PC-3 (cell line): ENCODE results near the gene TSHZ2. TPM values are rescaled to one million over a fixed set of nuclear protein-coding genes. Genes with fewer than 3 reads are reported as not detected.
"Not testable (repeated sequence)": the region's sequence is repeated elsewhere in the genome, so short reads cannot be mapped to it uniquely, and the experiment has no call there.

ENCODE experiments used
- ATAC-seq: fragments of 200-7000 bp; cut with Tn5 transposase; 2 replicates; pipeline ENCODE4 v1.9.1; 2020; ENCODE audit warnings: mild to moderate bottlenecking, moderate library complexity
- BruUV-seq: library from RNA; stranded (reverse); fragments of 400-500 nt; replicated peaks from 2 replicates; lab custom pipeline; 2021; lab: Mats Ljungman, UMichigan
- CTCF ChIA-PET: fragments of 300-600 bp; sonication (Branson Sonifier 250); formaldehyde crosslinking; loops from one replicate; lab custom pipeline; 2022; ENCODE audit warnings: antibody characterized with exemption; lab: Charles Lee
- POLR2A ChIA-PET: fragments of 300-600 bp; sonication (Branson Sonifier 250); formaldehyde crosslinking; loops from one replicate; lab custom pipeline; 2022; ENCODE audit warnings: antibody characterized with exemption; ENCODE audit not compliant: unreplicated experiment; lab: Charles Lee
- DNase-seq: peaks from one replicate; pipeline ENCODE4 v3.0.0-alpha.2; 2015
- H2AFZ ChIP-seq: fragments of 300-600 bp; sonication (generic); 2 replicates; pipeline ENCODE4 v1.6.0; 2016; ENCODE audit warnings: antibody characterized with exemption, low read length
- H3F3A ChIP-seq: fragments of 300-600 bp; sonication (generic); one replicate; pipeline ENCODE4 v1.6.0; 2017; ENCODE audit warnings: antibody characterized with exemption, low read length, control low read depth, mild to moderate bottlenecking; ENCODE audit not compliant: unreplicated experiment
- H3K27ac ChIP-seq: fragments of 300-600 bp; sonication (generic); 2 replicates; pipeline ENCODE4 v1.5.1; 2016; ENCODE audit warnings: mild to moderate bottlenecking, low read length
- H3K27me3 ChIP-seq: fragments of 300-600 bp; sonication (generic); 2 replicates; pipeline ENCODE4 v1.6.1; 2016; ENCODE audit warnings: low read length, mixed read lengths
- H3K36me3 ChIP-seq: fragments of 300-600 bp; sonication (generic); 2 replicates; pipeline ENCODE4 v1.6.1; 2016; ENCODE audit warnings: low read depth, mixed run types, low read length, mixed read lengths
- H3K4me1 ChIP-seq: fragments of 300-600 bp; sonication (generic); 2 replicates; pipeline ENCODE4 v1.5.1; 2016; ENCODE audit warnings: low read length; ENCODE audit not compliant: insufficient read depth
- H3K4me2 ChIP-seq: fragments of 300-600 bp; sonication (generic); 2 replicates; pipeline ENCODE4 v1.6.0; 2016; ENCODE audit warnings: low read length
- H3K4me3 ChIP-seq: fragments of 300-600 bp; sonication (generic); 2 replicates; pipeline ENCODE4 v1.5.1; 2016; ENCODE audit warnings: mild to moderate bottlenecking, low read length, mixed read lengths
- H3K79me2 ChIP-seq: fragments of 300-600 bp; sonication (generic); 2 replicates; pipeline ENCODE4 v1.6.1; 2017; ENCODE audit warnings: low read length, mixed read lengths
- H3K9ac ChIP-seq: fragments of 300-600 bp; sonication (generic); 2 replicates; pipeline ENCODE4 v1.6.0; 2016; ENCODE audit warnings: mild to moderate bottlenecking, low read length
- H3K9me2 ChIP-seq: fragments of 300-600 bp; sonication (generic); replicated peaks from 2 replicates; pipeline ENCODE4 v1.6.1; 2016; ENCODE audit warnings: mixed run types, low read length, mixed read lengths
- H3K9me3 ChIP-seq: fragments of 300-600 bp; sonication (generic); 2 replicates; pipeline ENCODE4 v1.6.1; 2016; ENCODE audit warnings: low read length, mixed read lengths
- H4K20me1 ChIP-seq: fragments of 300-600 bp; sonication (generic); 2 replicates; pipeline ENCODE4 v1.6.1; 2016; ENCODE audit warnings: low read length, mixed read lengths
- EZH2 ChIP-seq: fragments of 300-600 bp; sonication (generic); IDR thresholded peaks from one replicate; pipeline ENCODE4 v1.6.1; 2017; ENCODE audit warnings: antibody characterized with exemption, mild to moderate bottlenecking, low read length; ENCODE audit not compliant: unreplicated experiment
- EZH2phosphoT487 ChIP-seq: fragments of 300-600 bp; sonication (generic); IDR thresholded peaks from 2 replicates; pipeline ENCODE4 v1.6.1; 2018; ENCODE audit warnings: mild to moderate bottlenecking, antibody characterized with exemption, low read length, borderline replicate concordance
- intact Hi-C: fragments of 100-400 bp; cut with micrococcal nuclease; formaldehyde crosslinking; loops from 2 replicates; pipeline ENCODE4 v1.9.0; 2023
- total RNA-seq: library from RNA; depleted of rRNA; stranded (reverse); fragments of >200 nt; gene quantifications from 2 replicates; pipeline ENCODE4 v1.2.3, GENCODE V29; 2014
- TF ChIP-seq, protein P1 (sequence below): fragments of 300-600 bp; sonication (generic); conservative IDR thresholded peaks from 2 replicates; pipeline ENCODE4 v1.5.1; 2017; ENCODE audit warnings: antibody characterized with exemption, low read depth, mild to moderate bottlenecking, low read length

The TSHZ2 gene
- total RNA-seq, 1 experiment from 2014 or later: not detected

DNA sequence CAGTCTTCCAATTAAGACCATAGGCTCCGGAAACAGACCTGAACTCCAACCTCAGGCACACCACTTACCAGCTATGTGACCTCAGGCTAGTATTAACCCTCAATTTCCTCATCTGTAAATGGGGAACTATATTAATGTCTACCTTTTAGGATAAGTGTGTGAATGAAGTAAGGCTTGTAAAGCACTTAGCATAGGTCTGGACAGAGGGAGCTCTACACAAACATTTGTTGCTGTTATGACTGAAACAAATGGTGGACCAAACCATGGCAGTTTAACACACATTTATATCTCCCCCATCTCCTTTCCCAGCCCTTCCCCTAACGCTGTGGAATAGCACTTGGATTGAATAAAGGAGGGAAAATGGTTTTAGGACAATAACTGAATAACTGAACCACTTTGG, 48.7 kb downstream of the TSHZ2 start:
- ChIA-PET CTCF (no interaction called here), POLR2A (no interaction called here)
- no peak for TF ChIP-seq EZH2
- TF ChIP-seq EZH2phosphoT487: no peak
- TF ChIP-seq, protein P1, sequence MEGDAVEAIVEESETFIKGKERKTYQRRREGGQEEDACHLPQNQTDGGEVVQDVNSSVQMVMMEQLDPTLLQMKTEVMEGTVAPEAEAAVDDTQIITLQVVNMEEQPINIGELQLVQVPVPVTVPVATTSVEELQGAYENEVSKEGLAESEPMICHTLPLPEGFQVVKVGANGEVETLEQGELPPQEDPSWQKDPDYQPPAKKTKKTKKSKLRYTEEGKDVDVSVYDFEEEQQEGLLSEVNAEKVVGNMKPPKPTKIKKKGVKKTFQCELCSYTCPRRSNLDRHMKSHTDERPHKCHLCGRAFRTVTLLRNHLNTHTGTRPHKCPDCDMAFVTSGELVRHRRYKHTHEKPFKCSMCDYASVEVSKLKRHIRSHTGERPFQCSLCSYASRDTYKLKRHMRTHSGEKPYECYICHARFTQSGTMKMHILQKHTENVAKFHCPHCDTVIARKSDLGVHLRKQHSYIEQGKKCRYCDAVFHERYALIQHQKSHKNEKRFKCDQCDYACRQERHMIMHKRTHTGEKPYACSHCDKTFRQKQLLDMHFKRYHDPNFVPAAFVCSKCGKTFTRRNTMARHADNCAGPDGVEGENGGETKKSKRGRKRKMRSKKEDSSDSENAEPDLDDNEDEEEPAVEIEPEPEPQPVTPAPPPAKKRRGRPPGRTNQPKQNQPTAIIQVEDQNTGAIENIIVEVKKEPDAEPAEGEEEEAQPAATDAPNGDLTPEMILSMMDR: no peak
- ATAC-seq (no peak), DNase-seq (no peak)
- H3K9me2 ChIP-seq: no peaks in the 10 kb centered on the region
- H3K4me1 ChIP-seq: no peaks in the 10 kb centered on the region
- intact Hi-C loops: no loop called here
- H2AFZ ChIP-seq: no peak overlapping the region
- H3K27me3 ChIP-seq: 0 out of 2 replicates have a peak, but pooled peaks cover 5% of the 10 kb centered on the region
- H3K4me2 ChIP-seq: no peak overlapping the region
- no TSS peak for BruUV-seq
- no peak overlapping the region for H3K9ac ChIP-seq
- H3K27ac ChIP-seq: no peak overlapping the region
- H3K9me3 ChIP-seq: no peaks in the 10 kb centered on the region
- H3K36me3 ChIP-seq: no peaks in the 10 kb centered on the region
- H3K4me3 ChIP-seq: no peak overlapping the region
- no peaks in the 10 kb centered on the region for H3F3A ChIP-seq
- H3K79me2 ChIP-seq: no peaks in the 10 kb centered on the region
- H4K20me1 ChIP-seq: no peaks in the 10 kb centered on the region

DNA sequence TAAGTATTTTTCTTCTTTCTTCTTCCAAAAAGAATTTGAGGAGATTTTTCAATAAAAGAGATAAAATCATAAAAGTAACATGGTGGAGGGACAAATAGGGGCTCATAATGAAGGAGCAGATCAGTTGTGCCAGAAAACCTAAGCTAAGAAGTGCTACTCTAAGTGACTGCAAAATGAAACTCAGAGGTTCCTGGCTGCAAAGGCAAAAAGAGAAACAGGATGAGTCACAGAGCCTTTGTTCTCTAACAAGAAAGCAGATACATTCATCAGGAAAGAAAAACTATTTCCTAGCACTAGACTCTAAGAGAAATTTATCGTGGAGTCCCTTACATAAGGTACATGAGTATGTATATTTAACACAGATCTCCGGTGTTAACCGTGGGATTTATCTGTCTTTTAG, 49.8 kb downstream of the TSHZ2 start:
- no peaks in the 10 kb centered on the region for H3K9me2 ChIP-seq
- DNase-seq (no peak), ATAC-seq (no peak)
- no peaks in the 10 kb centered on the region for H4K20me1 ChIP-seq
- no peak overlapping the region for H3K27ac ChIP-seq
- 0 out of 2 replicates have a peak, but pooled peaks cover 5% of the 10 kb centered on the region for H3K27me3 ChIP-seq
- POLR2A ChIA-PET: no interaction called here
- CTCF ChIA-PET: no interaction called here
- no peaks in the 10 kb centered on the region for H3K79me2 ChIP-seq
- H3K36me3 ChIP-seq: no peaks in the 10 kb centered on the region
- no peak overlapping the region for H2AFZ ChIP-seq
- no peaks in the 10 kb centered on the region for H3K9me3 ChIP-seq
- no peak for TF ChIP-seq EZH2phosphoT487
- no peak for TF ChIP-seq EZH2
- TF ChIP-seq, protein P1: no peak
- H3K4me1 ChIP-seq: no peaks in the 10 kb centered on the region
- no peak overlapping the region for H3K9ac ChIP-seq
- H3F3A ChIP-seq: no peaks in the 10 kb centered on the region
- no TSS peak for BruUV-seq
- intact Hi-C loops: no loop called here
- no peak overlapping the region for H3K4me2 ChIP-seq
- H3K4me3 ChIP-seq: no peak overlapping the region

DNA sequence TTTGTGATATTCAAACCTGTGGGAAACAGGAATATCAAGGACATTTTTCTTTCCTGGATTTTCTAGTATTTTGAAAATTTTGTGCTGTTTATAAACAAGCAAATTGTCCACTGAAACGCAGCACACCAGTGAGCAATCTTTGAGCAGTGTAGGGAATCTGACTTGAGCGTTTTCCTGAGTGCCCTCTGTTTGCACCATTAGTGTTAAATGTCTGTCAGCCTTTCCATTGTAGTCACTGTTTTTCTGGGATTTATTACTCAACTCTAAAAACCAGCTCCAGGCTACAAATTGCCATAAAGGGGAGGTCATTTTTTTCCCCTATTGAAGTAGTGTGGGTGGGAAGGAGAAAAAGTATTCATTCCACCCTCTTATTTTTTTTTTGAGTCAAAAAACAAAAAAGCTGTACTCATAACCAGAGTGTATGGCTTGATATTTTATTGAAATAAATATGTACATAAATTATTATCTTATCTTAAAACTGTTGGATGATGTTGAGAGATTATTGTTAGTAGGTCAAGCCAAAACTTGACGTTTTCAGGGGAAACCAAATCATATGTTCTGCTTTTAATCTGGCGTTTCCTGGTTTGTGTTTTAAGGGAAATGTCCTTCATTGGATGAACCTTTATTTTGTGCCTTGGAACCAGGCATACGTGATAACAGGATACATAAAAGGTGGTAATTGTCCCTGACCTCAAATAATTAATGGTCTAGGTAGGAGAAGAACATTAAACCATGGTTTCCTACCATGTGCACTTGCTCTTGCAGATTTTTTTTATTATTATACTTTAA, 51.8 kb downstream of the TSHZ2 start:
- no peak overlapping the region for H3K9ac ChIP-seq
- H3K27ac ChIP-seq: no peak overlapping the region
- no peaks in the 10 kb centered on the region for H4K20me1 ChIP-seq
- H3K4me1 ChIP-seq: no peaks in the 10 kb centered on the region
- intact Hi-C loops: no loop called here
- H3K27me3 ChIP-seq: peaks cover 16% of the 10 kb centered on the region
- TF ChIP-seq EZH2phosphoT487: no peak
- no TSS peak for BruUV-seq
- no peak overlapping the region for H2AFZ ChIP-seq
- no peaks in the 10 kb centered on the region for H3K79me2 ChIP-seq
- no peaks in the 10 kb centered on the region for H3K36me3 ChIP-seq
- no peak for DNase-seq
- no peak overlapping the region for H3K4me3 ChIP-seq
- ChIA-PET POLR2A (no interaction called here), CTCF (no interaction called here)
- no peak overlapping the region for H3K4me2 ChIP-seq
- no peak for ATAC-seq
- H3K9me3 ChIP-seq: no peaks in the 10 kb centered on the region
- no peaks in the 10 kb centered on the region for H3K9me2 ChIP-seq
- no peaks in the 10 kb centered on the region for H3F3A ChIP-seq

DNA sequence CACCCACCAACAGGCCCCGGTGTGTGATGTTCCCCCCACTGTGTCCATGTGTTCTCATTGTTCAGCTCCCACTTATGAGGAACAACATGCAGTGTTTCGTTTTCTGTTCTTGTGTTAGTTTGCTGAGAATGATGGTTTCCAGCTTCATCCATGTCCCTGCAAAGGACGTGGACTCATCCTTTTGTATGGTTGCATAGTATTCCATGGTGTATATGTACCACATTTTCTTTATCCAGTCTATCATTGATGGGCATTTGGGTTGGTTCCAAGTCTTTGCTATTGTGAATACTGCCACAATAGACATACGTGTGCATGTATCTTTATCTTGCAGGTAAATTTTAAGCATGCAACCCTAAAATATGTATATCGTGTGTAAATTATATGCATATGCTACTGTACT, 52.5 kb downstream of the TSHZ2 start:
- H3K4me3 ChIP-seq, H3K79me2 ChIP-seq, H3K9ac ChIP-seq, CTCF ChIA-PET, H3K4me2 ChIP-seq, H3K9me2 ChIP-seq, ATAC-seq, H2AFZ ChIP-seq, H3K36me3 ChIP-seq, H3K27ac ChIP-seq, DNase-seq, H3K9me3 ChIP-seq, H3F3A ChIP-seq, intact Hi-C loops, H4K20me1 ChIP-seq, H3K4me1 ChIP-seq, POLR2A ChIA-PET, BruUV-seq: not testable (repeated sequence)
- H3K27me3 ChIP-seq: peaks cover 20% of the 10 kb centered on the region
